ES-I3 (cell line): ENCODE measurements around the gene SIRPB2.

ENCODE experiments used
- H3K36me3 ChIP-seq: 2 replicates; pipeline ENCODE4 v1.6.1; 2013; ENCODE audit warnings: mild to moderate bottlenecking, low read length, control low read depth, moderate library complexity; ENCODE audit not compliant: insufficient read depth
- H3K4me1 ChIP-seq: 2 replicates; pipeline ENCODE4 v1.6.1; 2013; ENCODE audit warnings: mild to moderate bottlenecking, control low read depth, low read length; ENCODE audit not compliant: insufficient read depth
- H3K9ac ChIP-seq: 2 replicates; pipeline ENCODE4 v1.6.1; 2013; ENCODE audit warnings: low read depth, mild to moderate bottlenecking, low read length, moderate library complexity
- H3K9me3 ChIP-seq: 2 replicates; pipeline ENCODE4 v1.6.1; 2013; ENCODE audit warnings: mild to moderate bottlenecking, low read length, moderate library complexity; ENCODE audit not compliant: control insufficient read depth, insufficient read depth

The SIRPB2 gene

DNA sequence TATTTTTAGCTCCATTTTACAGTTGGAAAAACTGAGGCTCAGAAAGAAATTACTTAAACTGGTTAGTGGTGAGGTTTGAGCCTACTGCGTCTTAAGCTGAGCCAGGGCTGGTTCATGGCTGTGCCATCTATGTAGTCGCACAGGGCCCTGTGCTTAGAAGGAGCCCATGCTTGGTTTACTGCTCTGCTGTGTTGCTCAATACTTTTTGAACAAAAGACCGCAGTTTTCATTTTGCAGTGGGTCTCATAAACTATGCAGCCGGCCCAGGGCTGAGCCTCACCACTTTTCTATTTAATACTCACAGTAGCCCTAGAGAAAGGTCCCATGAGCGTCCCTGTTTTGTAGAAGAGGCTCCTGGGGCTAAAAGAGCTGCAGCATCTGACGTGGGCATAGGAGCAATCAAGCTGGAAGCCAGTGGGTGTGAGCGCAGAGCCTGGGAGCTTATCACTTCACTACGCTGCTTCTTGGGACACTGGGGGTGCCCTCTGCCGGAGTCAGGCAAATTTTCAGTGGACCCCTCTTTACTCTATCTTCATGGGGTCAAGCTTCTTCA is 501 bp downstream of the SIRPB2 start:
- Histone ChIP-seq H3K9me3 (no peaks in the 10 kb centered on the region), H3K36me3 (no peaks in the 10 kb centered on the region), H3K9ac (no peak overlapping the region), H3K4me1 (no peaks in the 10 kb centered on the region)

DNA sequence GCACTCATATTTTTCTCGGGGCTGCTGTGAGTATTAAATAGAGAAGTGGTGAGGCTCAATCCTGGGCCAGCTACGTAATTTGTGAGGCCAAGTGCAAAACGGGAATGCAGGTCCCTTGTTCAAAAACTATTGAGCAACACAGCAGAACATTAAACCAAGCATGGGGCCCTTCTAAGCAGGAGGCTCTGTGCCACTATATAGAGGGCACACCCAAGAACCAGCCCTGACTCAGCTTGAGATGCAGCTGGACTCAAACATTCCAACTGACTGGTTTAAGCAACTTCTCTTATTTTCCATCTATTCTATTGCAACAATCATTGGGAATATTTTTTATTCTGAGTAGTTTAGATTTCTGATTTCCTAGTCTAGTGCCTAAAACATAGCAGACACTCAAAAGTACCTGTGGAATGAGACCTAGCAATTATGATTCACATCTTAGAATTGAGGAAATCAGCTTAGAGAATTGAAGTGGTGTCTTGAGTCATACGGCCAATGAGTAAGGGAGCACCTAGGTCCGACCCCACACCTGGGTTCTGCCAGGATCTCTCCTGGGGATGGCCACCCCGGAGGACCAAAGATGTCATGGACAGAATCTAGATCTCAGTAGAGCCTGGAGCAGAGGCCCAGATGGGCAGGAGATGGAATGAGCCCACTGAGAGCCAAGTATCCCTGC is 1.3 kb downstream of the SIRPB2 start:
- no peaks in the 10 kb centered on the region for H3K36me3 ChIP-seq
- H3K4me1 ChIP-seq: no peaks in the 10 kb centered on the region
- no peaks in the 10 kb centered on the region for H3K9me3 ChIP-seq
- no peak overlapping the region for H3K9ac ChIP-seq

DNA sequence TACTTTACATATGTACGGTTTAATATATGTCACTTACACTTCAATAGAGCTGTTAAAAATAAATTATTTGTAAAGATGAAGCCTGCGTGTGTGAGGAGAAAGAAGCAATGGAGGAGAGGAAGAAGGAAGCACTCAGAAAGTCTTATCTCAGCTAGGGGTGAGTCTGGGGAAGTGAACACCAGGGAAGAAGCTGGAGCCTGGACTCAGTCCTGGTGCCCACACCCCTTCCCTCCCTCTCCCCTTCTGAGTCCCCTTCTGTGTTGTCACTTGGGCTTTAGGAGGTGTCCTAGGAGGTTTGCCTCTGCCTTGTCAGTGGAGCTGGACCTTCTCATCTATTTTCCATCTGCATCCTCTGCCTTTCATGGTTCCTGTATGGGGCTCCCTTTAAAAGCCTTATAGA is 1.9 kb downstream of the SIRPB2 start:
- Histone ChIP-seq H3K4me1 (no peaks in the 10 kb centered on the region), H3K36me3 (no peaks in the 10 kb centered on the region), H3K9me3 (no peaks in the 10 kb centered on the region), H3K9ac (no peak overlapping the region)

DNA sequence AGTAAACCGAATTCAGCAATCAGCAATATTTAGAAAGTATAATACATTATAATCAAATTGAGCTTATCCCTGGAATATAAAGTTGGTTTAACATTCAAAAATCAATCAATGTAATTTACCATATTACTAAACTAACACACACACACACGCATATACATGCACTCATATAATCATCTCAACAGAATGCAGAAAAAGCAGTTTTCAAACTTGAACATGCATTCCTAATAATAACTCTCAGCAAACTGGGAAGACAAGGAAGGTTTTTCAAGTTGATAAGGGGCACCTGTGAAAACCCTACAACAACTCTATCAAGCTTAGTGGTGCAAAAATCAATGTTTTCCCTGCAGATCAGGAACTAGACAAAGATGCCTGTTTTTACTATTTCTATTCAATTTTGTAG is 4.7 kb downstream of the SIRPB2 start:
- no peaks in the 10 kb centered on the region for H3K36me3 ChIP-seq
- no peaks in the 10 kb centered on the region for H3K4me1 ChIP-seq
- H3K9me3 ChIP-seq: no peaks in the 10 kb centered on the region
- no peak overlapping the region for H3K9ac ChIP-seq

DNA sequence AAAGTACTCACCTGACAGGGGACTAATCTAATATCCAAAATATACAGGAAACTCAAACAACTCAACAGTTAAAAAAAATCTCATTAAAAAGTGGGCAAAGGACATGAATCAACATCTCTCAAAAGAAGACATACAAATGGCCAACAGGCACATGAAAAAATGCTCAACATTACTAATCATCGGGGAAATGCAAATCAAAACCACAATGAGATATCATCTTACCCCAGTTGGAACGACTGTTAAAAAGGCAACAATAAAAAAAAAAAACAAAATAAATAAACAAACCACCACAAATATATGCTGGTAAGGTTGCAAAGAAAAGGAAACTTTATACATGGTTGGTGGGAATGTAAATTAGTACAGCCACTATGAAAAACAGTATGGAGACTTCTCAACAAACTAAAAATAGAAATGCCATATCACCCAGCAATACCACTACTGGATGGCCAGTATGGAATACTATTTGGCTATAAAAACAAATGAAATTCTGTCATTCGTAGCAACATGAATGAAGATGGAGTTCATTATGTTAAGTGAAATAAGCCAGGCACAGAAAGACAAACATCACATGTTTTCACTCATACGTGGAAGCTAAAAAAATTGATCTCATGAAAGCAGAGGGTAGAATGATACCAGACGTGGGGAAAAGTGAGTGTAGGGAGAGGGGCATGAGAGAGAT is 6.6 kb downstream of the SIRPB2 start:
- Histone ChIP-seq H3K9ac (no peak overlapping the region), H3K9me3 (no peaks in the 10 kb centered on the region), H3K36me3 (no peaks in the 10 kb centered on the region), H3K4me1 (no peaks in the 10 kb centered on the region)

DNA sequence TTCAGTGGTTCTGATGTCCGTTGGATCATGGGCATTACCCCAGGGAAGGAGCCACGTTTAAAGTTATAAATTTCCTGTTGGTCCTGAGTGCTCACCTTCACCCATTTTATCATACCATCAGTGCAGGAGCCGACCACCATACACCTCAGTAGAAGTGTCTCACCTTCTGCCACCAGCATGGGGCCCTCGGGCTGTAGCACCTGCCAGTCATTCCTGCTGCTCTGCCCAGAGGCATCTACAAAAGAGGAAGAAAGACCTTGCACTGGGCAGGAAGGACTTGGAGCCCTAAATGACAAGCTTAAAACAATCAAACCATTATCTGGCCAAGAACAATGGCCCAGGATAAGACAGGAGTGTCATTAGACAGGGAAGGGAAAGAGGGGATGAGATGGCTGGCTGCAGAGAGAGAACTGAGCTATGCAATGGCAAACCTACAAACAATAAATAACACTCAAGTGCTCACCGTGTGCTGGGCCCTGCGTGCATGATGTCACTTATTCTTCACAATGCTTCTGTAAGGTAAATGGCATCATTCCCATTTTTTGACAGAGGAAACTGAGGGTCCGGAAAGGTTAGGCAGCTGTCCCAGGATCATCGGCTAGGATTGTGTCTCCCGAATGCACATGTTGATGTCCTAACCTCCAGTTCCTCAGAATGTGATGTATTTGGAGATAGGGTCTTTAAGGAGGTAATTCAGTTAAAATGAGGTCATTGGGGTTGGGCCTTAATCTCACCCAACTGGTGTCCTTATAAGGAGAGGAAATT is 11.2 kb downstream of the SIRPB2 start:
- Histone ChIP-seq H3K36me3 (no peaks in the 10 kb centered on the region), H3K9me3 (no peaks in the 10 kb centered on the region), H3K9ac (no peak overlapping the region), H3K4me1 (no peaks in the 10 kb centered on the region)

DNA sequence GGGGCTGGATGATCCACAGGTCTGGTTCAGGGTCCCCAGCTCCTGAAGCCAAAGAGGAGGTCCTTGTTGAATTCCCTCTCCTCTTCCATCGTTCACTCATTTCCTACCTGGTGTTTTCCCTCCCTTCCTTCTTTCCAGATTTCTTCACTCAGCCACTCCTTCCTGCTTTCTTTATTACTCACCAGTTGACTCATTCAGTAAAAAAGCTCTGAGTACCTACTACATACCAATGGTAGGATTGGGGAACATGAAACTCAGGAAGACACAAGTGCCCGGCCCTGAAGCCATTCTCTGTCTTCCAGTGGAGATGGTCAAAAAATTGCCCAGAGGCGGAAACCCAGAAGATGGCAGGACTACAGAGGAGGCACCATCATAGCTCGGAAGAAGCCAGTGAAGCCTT is 12.7 kb downstream of the SIRPB2 start:
- Histone ChIP-seq H3K4me1 (no peaks in the 10 kb centered on the region), H3K9ac (no peak overlapping the region), H3K9me3 (no peaks in the 10 kb centered on the region), H3K36me3 (no peaks in the 10 kb centered on the region)

DNA sequence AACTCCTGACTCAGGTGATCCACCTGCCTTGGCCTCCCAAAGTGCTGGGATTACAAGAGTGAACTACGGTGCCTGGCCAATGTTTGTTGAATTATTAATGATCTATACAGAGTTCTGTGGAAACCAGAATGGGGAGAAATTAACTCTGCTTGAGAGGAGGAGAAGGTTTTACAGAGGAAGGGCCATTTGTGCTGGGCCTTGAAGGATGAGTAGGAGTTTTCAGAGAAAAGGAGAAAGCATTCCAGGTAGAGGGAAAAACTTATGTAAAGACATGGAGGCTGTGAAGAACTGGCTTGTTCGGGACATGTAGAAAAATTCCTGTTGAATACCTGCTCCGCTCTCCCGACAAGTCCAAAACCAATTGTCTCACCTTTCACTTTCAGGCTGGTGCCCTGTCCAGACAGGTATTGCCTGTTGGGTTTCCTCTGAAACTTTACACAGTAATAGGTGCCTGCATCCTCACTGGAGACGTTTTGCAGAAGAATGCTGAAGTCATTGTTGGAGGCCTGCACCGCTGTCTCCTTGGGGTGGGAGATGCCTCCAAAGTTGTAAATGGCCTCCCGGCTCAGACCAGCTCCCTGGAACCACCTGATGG is 13.2 kb downstream of the SIRPB2 start:
- no peaks in the 10 kb centered on the region for H3K4me1 ChIP-seq
- H3K36me3 ChIP-seq: no peaks in the 10 kb centered on the region
- H3K9ac ChIP-seq: no peak overlapping the region
- no peaks in the 10 kb centered on the region for H3K9me3 ChIP-seq

DNA sequence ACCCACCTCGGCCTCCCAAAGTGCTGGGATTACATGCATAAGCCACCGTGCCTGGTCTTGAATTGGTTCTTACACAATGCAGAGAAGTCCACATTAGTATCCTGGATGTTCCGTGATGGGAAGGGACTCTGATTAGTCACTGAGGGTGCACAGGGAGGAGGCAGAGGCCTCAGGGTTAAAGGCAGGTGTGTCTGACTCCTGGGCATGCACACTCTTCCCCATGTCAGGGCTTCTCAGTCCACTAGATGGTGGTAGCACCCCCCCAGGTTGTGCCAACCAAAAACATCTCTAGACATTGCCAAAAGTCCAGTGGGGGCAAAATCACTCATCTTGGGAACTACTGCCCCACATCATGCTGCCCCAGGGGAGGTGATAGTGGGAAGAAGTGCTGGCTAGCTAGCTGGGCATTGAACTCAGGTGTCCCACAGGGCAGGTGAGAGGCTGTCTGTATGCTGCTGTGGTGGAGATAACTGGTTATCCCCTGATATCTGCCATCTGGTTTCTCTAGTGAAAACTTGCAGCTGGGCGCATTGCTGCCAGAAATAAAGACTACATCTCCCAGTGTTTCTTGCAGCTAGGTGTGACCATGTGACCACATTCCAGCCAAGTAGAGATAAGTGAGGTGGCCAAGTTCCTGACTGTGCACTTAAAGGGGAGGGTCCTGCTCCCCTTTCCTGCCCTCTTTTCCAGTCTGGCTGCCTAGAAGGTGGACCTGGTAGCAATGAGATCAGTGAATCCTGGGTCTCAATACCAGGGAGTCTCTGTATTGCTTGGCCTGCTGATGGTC is 16.2 kb downstream of the SIRPB2 start:
- H3K4me1 ChIP-seq: peaks cover 5% of the 10 kb centered on the region; the same call in 1 of the 2 replicates

DNA sequence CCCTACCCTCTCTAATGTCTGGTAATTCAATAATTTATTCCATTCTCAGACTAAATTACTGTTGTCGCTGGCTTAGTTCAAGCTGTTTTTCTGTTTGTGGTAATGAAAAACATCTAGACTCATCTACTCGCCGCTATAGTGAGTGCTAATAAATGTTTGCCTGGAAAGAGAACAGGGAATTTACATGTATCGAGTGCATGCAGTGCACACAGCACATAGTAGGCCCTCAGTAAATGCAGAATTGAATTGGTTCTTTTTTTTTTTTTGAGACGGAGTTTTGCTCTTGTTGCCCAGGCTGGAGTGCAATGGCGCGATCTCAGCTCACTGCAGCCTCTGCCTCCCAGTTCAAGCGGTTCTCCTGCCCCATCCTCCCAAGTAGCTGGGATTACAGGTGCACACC is 16.9 kb downstream of the SIRPB2 start:
- H3K9me3 ChIP-seq: no peaks in the 10 kb centered on the region
- no peak overlapping the region for H3K9ac ChIP-seq
- H3K4me1 ChIP-seq: peaks cover 5% of the 10 kb centered on the region; the same call in 1 of the 2 replicates
- H3K36me3 ChIP-seq: no peaks in the 10 kb centered on the region

More for the DNA sequence above, 16.2 kb downstream of the SIRPB2 start:
- Histone ChIP-seq H3K9ac (no peak overlapping the region), H3K36me3 (no peaks in the 10 kb centered on the region), H3K9me3 (no peaks in the 10 kb centered on the region)

DNA sequence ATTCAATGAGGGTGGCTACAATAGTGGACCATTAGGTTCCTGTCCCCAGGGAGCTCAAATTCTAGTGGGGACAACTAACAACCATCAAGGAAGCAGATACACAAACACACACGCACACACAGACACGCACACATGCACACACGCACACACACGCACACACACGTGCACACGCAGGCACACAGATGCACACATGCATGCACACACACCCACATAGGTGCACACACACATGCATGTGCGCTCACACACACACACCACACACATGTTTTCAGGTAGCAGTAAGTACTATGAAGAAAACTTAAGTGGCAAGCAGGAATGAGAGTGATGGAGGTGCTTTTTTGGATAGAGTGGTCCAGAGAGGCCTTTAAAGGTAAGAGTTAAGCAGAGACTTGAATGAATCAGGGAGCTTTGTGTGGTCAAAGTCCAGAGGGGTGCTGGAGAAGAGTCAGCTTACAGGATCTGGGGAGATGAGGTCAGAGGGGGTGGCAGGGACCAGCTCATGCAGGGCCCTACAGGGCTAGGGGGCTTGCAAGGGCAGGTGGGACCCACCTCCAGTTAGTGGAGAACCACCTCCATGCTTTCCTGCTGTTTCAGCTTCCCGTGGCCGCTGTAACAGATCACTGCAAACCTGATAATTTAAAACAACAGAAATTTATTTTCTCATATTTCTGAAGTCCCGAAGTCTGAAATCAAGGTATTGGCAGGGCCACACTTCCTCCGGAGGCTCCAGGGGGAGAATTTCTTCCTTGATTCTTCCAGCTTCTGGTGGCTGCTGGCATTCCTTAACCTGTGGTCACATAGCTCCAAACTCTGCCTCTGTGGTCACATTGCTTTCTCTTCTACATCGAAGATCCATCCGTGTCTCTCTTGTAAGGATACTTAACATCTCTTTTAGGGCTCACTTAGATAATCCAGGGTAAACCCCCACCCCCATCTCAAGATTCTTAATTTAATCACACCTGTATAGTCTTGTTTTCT is 17.7 kb downstream of the SIRPB2 start:
- Histone ChIP-seq H3K9me3 (no peaks in the 10 kb centered on the region), H3K4me1 (peaks cover 8% of the 10 kb centered on the region; the same call in 1 of the 2 replicates), H3K36me3 (no peaks in the 10 kb centered on the region), H3K9ac (no peak overlapping the region)

DNA sequence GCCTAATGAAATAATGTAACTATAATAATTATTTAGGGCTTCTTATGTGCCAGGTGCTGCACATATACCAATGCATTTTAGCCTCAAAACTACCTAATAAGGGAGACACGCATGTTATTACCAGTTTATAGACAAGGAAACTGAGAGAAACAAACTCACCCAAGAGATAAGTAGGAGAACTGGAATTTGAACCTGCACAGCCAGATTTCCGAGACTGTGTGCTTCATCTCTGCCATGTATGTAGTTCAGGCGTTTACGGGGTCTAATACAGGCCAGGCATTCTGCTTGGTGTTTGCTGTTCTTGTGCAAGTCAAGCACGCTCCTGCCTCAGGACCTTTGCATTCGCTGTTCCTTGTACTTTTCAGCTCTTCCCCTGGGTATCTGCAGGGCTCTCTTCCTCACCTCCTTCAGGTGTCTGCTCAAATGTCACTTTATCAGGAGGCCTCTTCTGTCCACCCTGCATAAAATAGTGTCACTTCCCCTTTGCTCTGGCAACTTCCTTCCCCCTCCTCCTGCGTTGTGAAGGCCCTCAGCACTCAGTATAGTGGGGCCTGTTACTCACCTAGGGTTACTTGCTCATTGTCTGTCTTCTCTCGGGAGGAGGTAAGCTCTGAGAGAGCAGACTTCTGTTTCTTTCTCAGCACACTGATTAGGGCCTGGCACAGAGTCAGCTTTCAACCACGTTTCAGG is 18.5 kb downstream of the SIRPB2 start:
- Histone ChIP-seq H3K4me1 (peaks cover 8% of the 10 kb centered on the region; the same call in 1 of the 2 replicates), H3K36me3 (no peaks in the 10 kb centered on the region), H3K9ac (no peak overlapping the region), H3K9me3 (no peaks in the 10 kb centered on the region)
